ENCODE data around the gene OR51B5.
"Not testable (repeated sequence)": the region's sequence is repeated elsewhere in the genome, so short reads cannot be mapped to it uniquely, and the experiment has no call there.

Gene OR51B5, protein sequence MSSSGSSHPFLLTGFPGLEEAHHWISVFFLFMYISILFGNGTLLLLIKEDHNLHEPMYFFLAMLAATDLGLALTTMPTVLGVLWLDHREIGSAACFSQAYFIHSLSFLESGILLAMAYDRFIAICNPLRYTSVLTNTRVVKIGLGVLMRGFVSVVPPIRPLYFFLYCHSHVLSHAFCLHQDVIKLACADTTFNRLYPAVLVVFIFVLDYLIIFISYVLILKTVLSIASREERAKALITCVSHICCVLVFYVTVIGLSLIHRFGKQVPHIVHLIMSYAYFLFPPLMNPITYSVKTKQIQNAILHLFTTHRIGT

DNA sequence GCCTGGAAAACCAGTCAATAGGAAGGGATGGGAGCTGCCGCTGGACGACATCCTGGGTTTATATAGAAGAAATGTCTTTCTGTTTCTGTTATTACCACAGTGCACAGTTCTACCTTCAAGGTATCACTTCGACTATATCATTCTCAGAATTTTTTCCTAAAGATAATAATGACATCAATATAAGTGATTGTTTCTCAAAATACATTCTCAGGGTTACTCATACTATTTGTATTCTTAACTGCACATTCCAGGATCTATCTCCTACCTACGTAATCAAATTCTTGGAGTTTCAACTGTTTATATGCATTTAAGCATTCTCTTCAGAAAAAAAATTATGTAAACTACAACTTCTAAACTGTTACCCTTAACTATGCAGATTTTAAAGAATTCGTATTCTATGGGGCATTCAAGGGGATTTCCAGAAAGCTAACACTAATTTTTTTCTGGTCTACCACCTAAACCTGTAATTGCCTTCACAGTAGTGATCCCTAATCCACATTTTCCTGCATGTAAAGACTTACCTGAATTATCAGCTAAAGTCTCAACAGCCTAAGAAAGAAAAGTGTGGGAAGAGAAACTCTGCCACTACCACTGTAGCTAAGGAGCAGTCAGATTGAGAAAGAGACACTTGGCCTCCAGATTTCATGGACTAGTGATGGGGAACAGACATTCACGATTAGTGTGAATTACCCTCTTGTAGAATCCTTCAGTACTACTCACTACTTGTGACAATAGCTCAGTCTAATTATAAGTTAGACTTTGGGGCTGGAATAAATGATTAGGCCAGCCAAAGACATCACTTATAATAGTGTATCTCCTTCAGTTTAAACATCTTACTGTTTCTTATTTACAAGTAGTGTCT is at the start of gene OR51B5:
Gene OR51B5, minus strand, starts transcription at position 51 of the 862 bp plus-strand sequence. Its CDS starts 0 bp downstream, at position 51.
- DNase-seq: no peak

DNA sequence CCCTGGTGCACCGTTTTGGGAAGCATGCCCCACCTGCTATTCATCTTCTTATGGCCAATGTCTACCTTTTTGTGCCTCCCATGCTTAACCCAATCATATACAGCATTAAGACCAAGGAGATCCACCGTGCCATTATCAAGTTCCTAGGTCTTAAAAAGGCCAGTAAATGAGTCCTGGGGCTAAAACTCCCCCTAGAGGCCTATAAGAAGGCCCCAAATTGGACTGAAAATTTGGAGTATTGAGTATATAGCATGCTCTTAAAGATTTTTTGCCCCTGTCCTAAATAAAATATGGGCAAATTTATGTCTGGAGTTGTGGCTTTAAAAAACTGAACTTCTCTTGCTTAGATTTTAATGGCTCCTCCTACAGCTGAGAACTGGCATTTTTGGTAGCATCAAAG is 46.9 kb upstream of the OR51B5 start:
- no peak for DNase-seq

DNA sequence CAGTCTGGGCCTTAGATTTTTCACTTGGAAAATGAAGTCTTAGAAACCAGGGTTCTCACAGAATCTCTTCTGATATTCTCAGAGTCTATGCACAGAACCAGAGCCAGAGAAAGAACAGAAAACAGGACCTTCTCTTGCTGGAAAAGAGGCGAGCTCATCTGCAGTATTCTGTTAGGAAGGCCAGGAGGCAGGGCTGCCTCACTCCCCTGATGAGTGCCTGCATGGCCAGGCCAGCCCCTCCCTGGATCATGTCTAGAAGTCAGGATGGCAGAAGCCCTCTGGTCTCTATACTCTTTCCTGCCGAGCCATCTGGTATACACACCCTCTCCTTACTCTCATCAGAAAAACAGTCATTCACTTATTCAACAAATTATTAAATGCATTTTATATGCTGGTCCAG is 41.0 kb upstream of the OR51B5 start:
- DNase-seq: no peak

DNA sequence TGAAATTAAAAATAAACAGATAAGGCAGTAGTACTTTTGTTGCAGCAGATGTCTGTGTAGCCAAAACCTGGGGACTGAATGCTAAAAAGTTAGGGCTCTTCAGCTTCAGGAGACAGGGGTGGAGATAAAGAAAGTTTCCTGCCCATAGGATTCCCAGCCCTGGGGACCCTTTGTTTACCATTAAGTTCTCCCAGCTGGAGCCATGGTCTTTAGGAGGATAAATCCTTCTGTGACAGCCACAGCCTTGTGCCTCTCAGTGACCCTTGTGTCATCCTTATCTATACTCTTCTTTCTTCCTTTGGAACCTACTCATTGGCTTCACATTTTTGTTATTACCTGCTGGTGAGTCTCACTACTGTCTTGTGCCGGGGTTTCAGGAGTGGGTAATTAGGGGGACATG is 40.3 kb upstream of the OR51B5 start, which contains the start of gene OR51M1:
Gene OR51M1, plus strand, starts transcription at position 237 of the 400 bp plus-strand sequence. CDS start 5,587 bp downstream, outside the sequence.
- DNase-seq: no peak

DNA sequence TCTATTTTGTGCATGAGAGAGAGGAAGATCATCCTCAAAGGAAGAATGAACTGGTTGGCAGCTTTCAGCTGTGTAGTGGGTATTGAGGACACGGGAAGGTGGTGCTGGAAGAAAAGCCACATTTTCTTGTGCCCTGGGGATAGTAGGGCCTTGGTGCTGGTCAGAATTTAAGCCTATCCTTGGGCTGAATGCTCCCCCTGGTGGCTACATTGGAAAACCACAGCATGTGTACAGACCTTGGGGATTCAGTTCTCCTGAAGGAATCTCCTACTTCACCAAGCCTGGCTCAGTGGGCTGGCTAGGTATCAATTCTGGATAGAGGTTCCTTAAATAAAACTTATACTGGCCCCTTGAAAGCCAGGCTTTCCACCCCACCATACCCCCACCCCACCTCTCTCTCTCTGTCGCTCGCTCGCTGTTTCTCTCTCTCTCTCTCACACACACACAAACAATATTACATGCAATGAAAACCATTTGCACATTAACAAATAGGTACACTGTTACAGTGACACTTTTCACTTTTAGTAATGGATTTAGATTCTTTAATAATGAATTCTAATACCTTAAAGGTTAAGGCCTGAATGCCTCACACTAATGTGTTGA is 37.5 kb upstream of the OR51B5 start:
- no peak for DNase-seq

- no peak for DNase-seq
Observed at GRCh38 chr11:5369789-5370188, 26.5 kb upstream of the OR51B5 start.

- DNase-seq: no peak
Observed at GRCh38 chr11:5368502-5369043, 25.2 kb upstream of the OR51B5 start.

DNA sequence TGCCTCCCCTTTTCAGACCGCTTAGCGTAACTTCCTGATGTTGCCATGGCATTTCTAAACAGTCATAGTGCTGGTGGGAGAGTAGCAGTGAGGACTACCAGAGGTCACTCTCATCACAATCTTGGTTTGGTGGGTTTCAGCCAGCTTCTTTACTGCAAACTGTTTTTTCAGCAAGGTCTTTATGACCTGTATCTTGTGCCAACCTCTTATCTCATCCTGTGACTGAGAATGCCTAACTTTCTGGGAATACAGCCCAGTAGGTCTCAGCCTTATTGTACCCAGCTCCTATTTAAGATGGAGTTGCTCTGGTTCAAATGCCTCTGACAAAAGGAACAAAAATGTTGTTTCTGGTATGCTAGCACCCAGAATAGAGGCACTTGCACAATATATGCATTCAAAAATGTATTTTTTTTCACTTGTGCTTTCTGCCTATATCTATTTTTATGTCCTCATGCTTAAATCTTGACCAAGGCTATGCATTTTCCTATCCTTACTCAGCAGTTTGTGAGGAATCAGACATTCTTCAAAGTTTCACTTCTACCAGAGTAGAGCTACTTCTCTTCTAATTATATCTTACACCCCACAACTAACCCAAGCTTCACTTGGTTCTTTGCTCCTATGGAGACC is 24.2 kb upstream of the OR51B5 start:
- DNase-seq: no peak

- DNase-seq: no peak
Observed at GRCh38 chr11:5366856-5367255, 23.5 kb upstream of the OR51B5 start.

DNA sequence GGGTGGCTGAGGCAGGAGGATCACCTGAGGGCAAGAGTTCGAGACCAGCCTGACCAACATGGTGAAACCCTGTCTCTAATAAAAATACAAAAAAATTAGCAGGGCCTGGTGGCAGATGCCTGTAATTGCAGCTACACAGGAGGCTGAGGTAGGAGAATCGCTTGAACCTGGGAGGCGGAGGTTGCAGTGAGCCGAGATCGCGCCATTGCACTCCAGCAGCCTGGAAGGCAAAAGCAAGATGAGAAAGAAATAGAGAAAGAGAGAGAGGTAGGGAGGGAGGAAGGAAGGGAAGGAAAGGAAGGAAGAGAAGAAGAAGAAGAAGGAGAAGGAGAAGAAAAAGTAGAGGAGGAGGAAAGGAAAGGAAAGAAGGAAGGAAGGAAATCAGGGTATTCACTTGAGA is 23.0 kb upstream of the OR51B5 start:
- not testable (repeated sequence) for DNase-seq

DNA sequence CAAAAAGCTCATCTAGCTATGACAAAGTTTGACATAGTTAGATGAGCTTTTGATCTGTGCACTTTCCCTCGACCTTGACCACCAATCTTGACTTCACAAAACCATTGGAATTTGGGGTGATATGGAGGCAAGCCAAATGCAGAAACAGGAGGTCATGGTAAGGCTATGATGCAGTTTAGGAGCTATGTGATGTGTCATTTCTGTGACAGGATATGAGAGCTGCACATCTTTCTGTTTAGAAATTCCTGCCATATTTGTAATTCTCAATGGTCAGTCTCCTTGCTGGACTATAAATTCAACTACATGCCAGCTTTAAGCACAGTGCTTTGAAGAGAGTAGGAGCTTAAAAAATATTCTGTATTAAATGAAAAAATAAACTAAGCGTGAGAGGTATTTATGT is 20.9 kb upstream of the OR51B5 start:
- no peak for DNase-seq

GRCh38 chr11:5363679-5364078 is 20.4 kb upstream of the OR51B5 start:
- DNase-seq: no peak

DNA sequence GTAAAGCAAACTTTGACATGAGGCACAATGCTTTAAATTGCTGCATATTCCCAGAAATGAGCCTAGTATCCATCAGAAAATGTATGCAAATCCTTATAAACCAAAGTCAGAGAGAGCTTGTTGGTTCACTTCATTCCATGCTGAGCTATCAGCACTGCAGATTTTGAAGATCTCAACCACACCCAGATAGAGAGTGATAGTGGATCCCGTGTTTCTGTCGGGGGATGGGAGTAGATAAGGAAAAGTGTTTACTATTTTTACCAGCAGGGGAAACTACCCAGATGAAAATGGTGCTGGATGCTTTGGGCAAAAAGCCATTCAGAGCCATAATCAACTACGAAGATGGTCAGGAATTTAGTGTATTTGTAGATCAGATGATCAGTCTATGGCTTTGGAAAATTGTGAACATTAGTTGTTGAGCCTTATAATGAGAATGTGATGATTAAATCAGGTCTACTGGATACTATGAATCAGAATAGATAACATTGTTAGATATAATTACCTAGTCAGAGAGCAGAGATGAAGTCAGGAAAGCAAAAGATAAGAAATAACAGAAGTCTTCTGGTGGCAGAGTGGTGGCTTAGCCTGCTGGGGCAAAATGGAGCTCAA is 18.8 kb upstream of the OR51B5 start:
- no peak for DNase-seq

DNA sequence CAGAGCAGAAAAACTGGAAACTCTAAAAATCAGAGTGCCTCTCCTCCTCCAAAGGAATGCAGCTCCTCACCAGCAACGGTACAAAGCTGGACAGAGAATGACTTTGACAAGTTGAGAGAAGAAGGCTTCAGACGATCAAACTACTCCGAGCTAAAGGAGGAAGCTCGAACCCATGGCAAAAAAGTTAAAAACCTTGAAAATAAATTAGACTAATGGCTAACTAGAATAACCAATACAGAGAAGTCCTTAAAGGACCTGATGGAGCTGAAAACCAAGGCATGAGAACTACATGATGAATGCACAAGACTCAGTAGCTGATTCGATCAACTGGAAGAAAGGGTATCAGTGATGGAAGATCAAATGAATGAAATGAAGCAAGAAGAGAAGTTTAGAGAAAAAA is 12.7 kb upstream of the OR51B5 start:
- DNase-seq: not testable (repeated sequence)

DNA sequence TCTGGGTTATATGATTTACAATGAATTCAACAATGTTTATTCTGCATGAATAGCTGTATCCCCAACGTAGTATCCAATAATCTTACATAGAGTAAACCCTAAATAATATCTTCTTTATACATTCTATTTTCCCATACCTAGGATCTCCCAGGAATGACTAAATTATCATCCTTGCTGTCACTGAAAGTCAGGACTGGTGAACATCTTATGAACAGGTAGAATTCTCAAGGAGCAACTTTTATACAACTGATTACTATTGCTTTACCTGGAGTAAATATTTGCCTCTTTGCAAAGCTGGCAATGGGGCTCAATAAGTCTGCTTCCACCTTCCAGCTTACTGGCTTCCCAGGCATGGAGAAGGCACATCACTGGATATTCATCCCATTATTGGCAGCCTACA is 7.9 kb upstream of the OR51B5 start, which contains the start of gene OR51B6:
Gene OR51B6, plus strand, starts transcription at position 301 of the 400 bp plus-strand sequence. Its CDS starts 0 bp downstream, at position 301.
- no peak for DNase-seq

DNA sequence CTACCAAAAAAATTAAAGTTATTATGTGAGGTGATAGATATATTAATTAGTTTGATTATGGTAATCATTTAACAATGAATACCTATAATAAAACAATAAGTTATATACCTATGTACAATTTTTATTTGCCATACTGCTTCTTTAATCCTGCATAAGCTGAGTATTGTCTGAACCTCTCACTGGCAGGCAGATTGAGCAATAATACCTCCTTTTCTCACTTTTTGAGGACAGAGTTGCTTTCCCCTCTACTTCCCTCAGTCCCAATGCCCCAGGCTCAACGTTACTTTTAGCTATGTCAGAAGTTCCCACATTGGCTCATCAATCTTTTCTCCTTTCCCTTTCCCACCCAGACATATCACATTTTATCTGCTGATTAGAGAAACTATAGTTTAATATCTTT is 6.2 kb upstream of the OR51B5 start:
- no peak for DNase-seq

DNA sequence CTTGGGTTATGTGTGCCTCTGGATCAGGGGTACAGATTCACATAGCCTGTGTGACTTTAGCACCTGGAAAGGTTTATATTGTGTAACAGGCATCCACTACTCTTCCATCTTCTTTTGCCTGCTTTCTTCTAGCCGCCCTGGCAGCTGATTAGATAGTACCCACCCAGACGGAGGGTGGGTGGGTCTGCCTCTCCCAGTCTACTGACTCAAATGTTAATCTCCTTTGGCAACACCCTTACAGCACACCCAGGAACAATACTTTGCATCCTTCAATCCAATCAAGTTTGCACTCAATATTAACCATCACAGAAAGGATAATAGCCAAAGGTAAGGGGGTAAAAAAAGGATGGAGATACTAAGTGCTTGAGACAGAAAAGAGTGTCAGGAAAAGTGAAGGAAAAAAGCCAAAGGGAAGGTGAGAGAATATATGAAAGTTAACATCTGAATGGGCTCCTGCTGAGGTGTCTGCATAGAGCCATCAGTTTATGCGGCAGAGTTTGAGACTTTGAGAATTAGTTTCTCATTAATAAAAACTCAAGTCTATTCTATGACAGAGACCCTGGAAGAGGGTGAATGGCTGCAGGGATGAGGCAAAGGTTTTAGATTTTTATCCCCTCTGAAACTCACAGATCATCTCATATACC is 5.3 kb upstream of the OR51B5 start:
- DNase-seq: no peak

- DNase-seq: no peak
Observed at GRCh38 chr11:5345831-5346230, 2.5 kb upstream of the OR51B5 start.

DNA sequence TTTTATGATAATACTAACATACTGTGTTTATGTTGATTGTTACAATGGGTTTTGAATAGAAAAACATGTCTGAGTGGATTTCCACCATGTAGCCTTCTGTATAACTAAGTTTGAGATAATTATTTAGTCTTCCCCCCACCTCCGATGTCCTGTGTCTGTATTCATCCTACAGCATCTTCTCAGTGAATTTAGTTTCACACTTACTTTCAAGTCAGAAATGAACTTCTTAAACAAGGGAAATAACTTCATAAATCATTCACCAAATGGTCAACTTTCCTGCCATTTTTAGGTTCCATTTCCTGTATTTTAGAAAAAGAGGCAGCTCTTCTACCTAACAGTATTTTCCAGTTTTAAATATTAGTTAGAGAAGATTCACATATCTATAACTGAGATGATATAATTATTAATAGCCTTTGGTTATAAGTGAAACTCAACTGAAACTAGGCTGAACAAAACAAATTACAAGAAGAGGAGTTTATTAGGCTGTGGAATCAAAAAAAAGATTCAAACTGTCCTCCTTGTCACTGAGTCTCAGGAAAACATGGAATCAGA is 3.5 kb downstream of the OR51B5 start:
- DNase-seq: no peak

- not testable (repeated sequence) for DNase-seq
Observed at GRCh38 chr11:5337253-5337652, 6.1 kb downstream of the OR51B5 start.

DNA sequence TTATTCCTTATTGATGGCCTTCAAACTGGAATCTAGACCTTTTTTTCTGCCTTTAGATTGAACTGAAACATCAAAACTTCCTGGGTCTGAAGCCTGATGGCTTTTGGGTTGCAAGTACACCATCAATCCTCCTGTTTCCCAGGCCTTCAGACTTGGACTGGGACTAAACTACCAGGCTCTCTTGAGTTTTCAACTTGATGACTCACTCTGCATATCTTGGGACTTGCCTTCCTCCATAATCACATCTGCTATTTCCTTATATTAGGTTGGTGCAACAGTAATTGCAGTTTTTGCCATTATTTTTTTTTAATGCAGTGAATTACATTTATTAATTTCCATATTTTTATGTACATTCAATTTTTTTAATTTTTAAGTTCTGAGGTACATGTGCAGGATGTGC is 7.0 kb downstream of the OR51B5 start:
- no peak for DNase-seq

Measured in stimulated activated naive CD4-positive, alpha-beta T cell (primary cell).